Mesendoderm (in vitro differentiated cells): ENCODE results near the gene F2RL3. TPM values are rescaled to one million over a fixed set of nuclear protein-coding genes. Genes with fewer than 3 reads are reported as not detected.

Experiments used
- DNase-seq: peaks from one replicate; pipeline ENCODE4 v3.0.0; 2013
- H2AK5ac ChIP-seq: 2 replicates; pipeline ENCODE4 v1.6.1; 2013; ENCODE audit warnings: low read length, inconsistent platforms
- H2BK120ac ChIP-seq: 2 replicates; pipeline ENCODE4 v1.6.1; 2013; ENCODE audit warnings: low read depth, mild to moderate bottlenecking, low read length, moderate library complexity, mixed read lengths
- H2BK15ac ChIP-seq: replicated peaks from 2 replicates; pipeline ENCODE4 v1.6.1; 2013; ENCODE audit warnings: low read depth, mild to moderate bottlenecking, moderate library complexity
- H2BK5ac ChIP-seq: 2 replicates; pipeline ENCODE4 v1.6.1; 2013; ENCODE audit warnings: low read length, inconsistent platforms
- H3K18ac ChIP-seq: 2 replicates; pipeline ENCODE4 v1.6.1; 2013; ENCODE audit warnings: mild to moderate bottlenecking, low read length, mixed read lengths
- H3K23ac ChIP-seq: one replicate; pipeline ENCODE4 v1.6.1; 2013; ENCODE audit warnings: low read length
- H3K27ac ChIP-seq: 2 replicates; pipeline ENCODE4 v1.5.1; 2013; ENCODE audit warnings: low read depth, mild to moderate bottlenecking, inconsistent platforms, low read length, moderate library complexity
- H3K27me3 ChIP-seq: 2 replicates; pipeline ENCODE4 v1.6.1; 2013; ENCODE audit warnings: low read length, control low read depth, mild to moderate bottlenecking, inconsistent platforms; ENCODE audit not compliant: insufficient read depth, poor library complexity
- H3K36me3 ChIP-seq: 2 replicates; pipeline ENCODE4 v1.6.1; 2013; ENCODE audit warnings: low read length, inconsistent platforms; ENCODE audit not compliant: control insufficient read depth, insufficient read depth
- H3K4ac ChIP-seq: one replicate; pipeline ENCODE4 v1.6.1; 2013; ENCODE audit warnings: low read depth, mild to moderate bottlenecking, low read length, moderate library complexity
- H3K4me1 ChIP-seq: 2 replicates; pipeline ENCODE4 v1.6.1; 2013; ENCODE audit warnings: low read depth, low read length, inconsistent platforms; ENCODE audit not compliant: control insufficient read depth
- H3K4me2 ChIP-seq: 2 replicates; pipeline ENCODE4 v1.6.1; 2013; ENCODE audit warnings: low read length
- H3K4me3 ChIP-seq: 2 replicates; pipeline ENCODE4 v1.5.1; 2013; ENCODE audit warnings: mild to moderate bottlenecking, low read length
- H3K56ac ChIP-seq: one replicate; pipeline ENCODE4 v1.6.1; 2013; ENCODE audit warnings: low read length
- H3K79me1 ChIP-seq: 2 replicates; pipeline ENCODE4 v1.6.1; 2013; ENCODE audit warnings: low read length, inconsistent platforms
- H3K79me2 ChIP-seq: 2 replicates; pipeline ENCODE4 v1.6.1; 2013; ENCODE audit warnings: mild to moderate bottlenecking, low read length; ENCODE audit not compliant: control insufficient read depth, insufficient read depth
- H3K9ac ChIP-seq: 2 replicates; pipeline ENCODE4 v1.6.1; 2013; ENCODE audit warnings: low read length, inconsistent platforms
- H4K5ac ChIP-seq: one replicate; pipeline ENCODE4 v1.6.1; 2013; ENCODE audit warnings: low read length
- H4K8ac ChIP-seq: one replicate; pipeline ENCODE4 v1.6.1; 2013; ENCODE audit warnings: low read depth, mild to moderate bottlenecking, control low read depth, low read length, moderate library complexity
- WGBS: extraction: QIAGEN DNeasy Blood & Tissue Kit; methylation state at CpG from one replicate; pipeline ENCODE4 v1.1.7; 2013; ENCODE audit warnings: low lambda C conversion rate, missing lambda C conversion rate; ENCODE audit not compliant: insufficient coverage; ENCODE audit errors: extremely low coverage; 5-methylcytosine and 5-hydroxymethylcytosine counted together
- polyA plus RNA-seq, 2 experiments: library from polyadenylated mRNA; stranded (reverse); fragments of 200-250 nt; gene quantifications; one replicate each; pipeline ENCODE4 v1.2.3, GENCODE V29; 2013

The F2RL3 gene
- not detected for polyA plus RNA-seq (2013, experiment 1 of 2)
- not detected for polyA plus RNA-seq (2013, experiment 2 of 2)

GRCh38 chr19:16888629-16889365, at the start of gene F2RL3:
F2RL3 (plus strand) TSS chr19:16888999; CDS start chr19:16889190, 191 bp downstream.
- no peak for DNase-seq

DNA sequence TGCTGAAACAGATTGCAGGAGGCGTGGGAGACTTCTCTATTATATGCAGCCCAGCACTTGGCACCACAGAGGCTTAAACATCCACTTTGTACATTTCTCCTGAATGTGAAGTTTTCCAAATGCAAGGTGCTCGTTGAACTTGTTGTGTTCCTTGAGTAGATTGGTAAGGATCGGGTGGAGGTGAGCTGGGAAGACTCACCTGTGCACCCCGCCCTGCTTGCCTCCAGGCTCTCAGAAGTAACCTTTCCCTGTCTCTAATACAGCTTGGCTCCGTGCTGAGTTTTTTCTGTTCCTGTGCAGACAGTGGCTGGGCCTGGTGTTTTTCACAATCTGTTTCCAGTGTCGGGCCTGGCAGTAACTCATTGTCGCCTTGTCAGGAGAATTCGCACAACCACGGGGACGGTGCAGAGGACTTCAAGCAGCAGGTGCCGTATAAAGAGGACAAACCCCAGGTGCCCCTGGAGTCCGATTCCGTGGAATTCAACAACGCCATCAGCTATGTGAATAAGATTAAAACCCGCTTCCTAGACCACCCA, 47.3 kb upstream of the F2RL3 start:
- Histone ChIP-seq H3K79me2 (no peaks in the 10 kb centered on the region), H4K8ac (no peak overlapping the region), H2BK15ac (no peak overlapping the region), H3K79me1 (peaks cover 7% of the 10 kb centered on the region), H3K56ac (no peak overlapping the region), H4K5ac (no peak overlapping the region), H2AK5ac (no peak overlapping the region), H3K27ac (no peak overlapping the region), H3K4me3 (no peak overlapping the region), H3K36me3 (peaks cover 13% of the 10 kb centered on the region), H3K27me3 (no peaks in the 10 kb centered on the region), H2BK120ac (no peak overlapping the region), H3K4me2 (no peak overlapping the region), H3K4ac (no peak overlapping the region), H3K18ac (no peak overlapping the region), H3K23ac (no peak overlapping the region), H2BK5ac (no peak overlapping the region), H3K9ac (no peak overlapping the region), H3K4me1 (no peaks in the 10 kb centered on the region)
- WGBS = no CpG with 5 or more reads among the region's 15 CpGs
- no peak for DNase-seq

More at GRCh38 chr19:16888629-16889365, at the start of gene F2RL3:
- H3K56ac ChIP-seq = peak within 1 kb of the TSS; percentile 25
- H3K18ac ChIP-seq = no peak within 1 kb of the TSS
- H2BK5ac ChIP-seq = no peak within 1 kb of the TSS
- H3K23ac ChIP-seq = no peak within 1 kb of the TSS
- H3K4ac ChIP-seq = no peak within 1 kb of the TSS
- no peaks in the 10 kb centered on the region for H3K27me3 ChIP-seq
- no peaks in the 10 kb centered on the region for H3K79me1 ChIP-seq
- H3K27ac ChIP-seq = no peak within 1 kb of the TSS
- no peak within 1 kb of the TSS for H3K4me2 ChIP-seq
- H2BK120ac ChIP-seq = no peak within 1 kb of the TSS
- WGBS = no CpG with 5 or more reads among the region's 31 CpGs
- no peak within 1 kb of the TSS for H4K8ac ChIP-seq
- no peaks in the 10 kb centered on the region for H3K79me2 ChIP-seq
- no peak within 1 kb of the TSS for H3K9ac ChIP-seq
- H2AK5ac ChIP-seq = no peak within 1 kb of the TSS
- no peaks in the 10 kb centered on the region for H3K36me3 ChIP-seq
- no peak within 1 kb of the TSS for H2BK15ac ChIP-seq
- H4K5ac ChIP-seq = no peak within 1 kb of the TSS
- H3K4me3 ChIP-seq = no peak within 1 kb of the TSS
- no peaks in the 10 kb centered on the region for H3K4me1 ChIP-seq

DNA sequence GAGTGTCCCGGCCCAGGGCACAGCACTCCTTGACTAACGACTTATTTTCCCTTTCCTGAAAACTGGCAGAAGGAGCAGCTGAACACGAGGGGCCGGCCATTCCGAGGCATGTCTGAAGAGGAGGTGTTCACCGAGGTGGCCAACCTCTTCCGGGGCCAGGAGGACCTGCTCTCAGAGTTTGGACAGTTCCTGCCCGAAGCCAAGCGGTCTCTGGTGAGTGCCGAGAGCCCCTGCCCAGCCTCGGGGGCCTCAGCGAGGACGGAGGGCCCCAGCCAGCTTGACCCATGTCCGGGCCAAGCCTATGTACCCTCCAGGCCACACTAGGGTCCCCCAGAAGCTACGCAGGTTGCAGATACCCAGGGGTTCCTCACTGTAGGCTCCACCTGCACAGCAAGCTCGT, 41.9 kb upstream of the F2RL3 start:
- H3K79me2 ChIP-seq = no peaks in the 10 kb centered on the region
- peaks cover 4% of the 10 kb centered on the region for H3K79me1 ChIP-seq
- no peak overlapping the region for H3K4me3 ChIP-seq
- no peaks in the 10 kb centered on the region for H3K4me1 ChIP-seq
- H3K36me3 ChIP-seq = peaks cover 14% of the 10 kb centered on the region
- H3K27me3 ChIP-seq = no peaks in the 10 kb centered on the region
- H2BK5ac ChIP-seq = no peak overlapping the region
- no peak overlapping the region for H4K5ac ChIP-seq
- DNase-seq = no peak
- H4K8ac ChIP-seq = no peak overlapping the region
- H3K9ac ChIP-seq = no peak overlapping the region
- H3K56ac ChIP-seq = no peak overlapping the region
- H3K4ac ChIP-seq = no peak overlapping the region
- no peak overlapping the region for H3K4me2 ChIP-seq
- H2AK5ac ChIP-seq = no peak overlapping the region
- H2BK15ac ChIP-seq = no peak overlapping the region
- no CpG with 5 or more reads among the region's 16 CpGs for WGBS
- H2BK120ac ChIP-seq = no peak overlapping the region
- no peak overlapping the region for H3K27ac ChIP-seq
- no peak overlapping the region for H3K18ac ChIP-seq
- no peak overlapping the region for H3K23ac ChIP-seq

- H2BK5ac ChIP-seq = no peak overlapping the region
- H3K4me3 ChIP-seq = no peak overlapping the region
- H3K79me2 ChIP-seq = no peaks in the 10 kb centered on the region
- H3K9ac ChIP-seq = no peak overlapping the region
- DNase-seq = no peak
- H3K4me1 ChIP-seq = no peaks in the 10 kb centered on the region
- no peaks in the 10 kb centered on the region for H3K27me3 ChIP-seq
- no peak overlapping the region for H3K4ac ChIP-seq
- no peak overlapping the region for H2AK5ac ChIP-seq
- no CpG with 5 or more reads among the region's 6 CpGs for WGBS
- no peak overlapping the region for H3K56ac ChIP-seq
- peaks cover 4% of the 10 kb centered on the region for H3K79me1 ChIP-seq
- no peak overlapping the region for H3K18ac ChIP-seq
- no peak overlapping the region for H2BK120ac ChIP-seq
- H4K5ac ChIP-seq = no peak overlapping the region
- H3K27ac ChIP-seq = no peak overlapping the region
- no peak overlapping the region for H3K4me2 ChIP-seq
- H2BK15ac ChIP-seq = no peak overlapping the region
- H4K8ac ChIP-seq = no peak overlapping the region
- no peak overlapping the region for H3K23ac ChIP-seq
- H3K36me3 ChIP-seq = peaks cover 14% of the 10 kb centered on the region
These were observed 41.4 kb upstream of the F2RL3 start for GRCh38 chr19:16847430-16847829.

- no CpG with 5 or more reads among the region's 1 CpG for WGBS
These were observed 39.6 kb upstream of the F2RL3 start for GRCh38 chr19:16849168-16849567.

More at GRCh38 chr19:16849168-16849567, 39.6 kb upstream of the F2RL3 start:
- Histone ChIP-seq H4K5ac (no peak overlapping the region), H3K4me3 (no peak overlapping the region), H3K56ac (no peak overlapping the region), H3K4me2 (no peak overlapping the region), H3K9ac (no peak overlapping the region), H2BK15ac (no peak overlapping the region), H3K4me1 (no peaks in the 10 kb centered on the region), H3K4ac (no peak overlapping the region), H4K8ac (no peak overlapping the region), H3K36me3 (peaks cover 18% of the 10 kb centered on the region), H3K18ac (no peak overlapping the region), H2AK5ac (no peak overlapping the region), H3K79me2 (no peaks in the 10 kb centered on the region), H3K27ac (no peak overlapping the region), H3K23ac (no peak overlapping the region), H2BK5ac (no peak overlapping the region), H3K79me1 (peaks cover 6% of the 10 kb centered on the region), H2BK120ac (no peak overlapping the region), H3K27me3 (no peaks in the 10 kb centered on the region)
- DNase-seq = no peak
